Stimulated activated naive CD8-positive, alpha-beta T cell treated with anti-CD3 and anti-CD28 coated beads, Interleukin-15, Interleukin-2, amounts not matched to agents 100 ng/mL and 50 ng/mL, for 24 hours (primary cell): Measurements from ENCODE around the gene TRIM49D1.
"Not testable (repeated sequence)": the region's sequence is repeated elsewhere in the genome, so short reads cannot be mapped to it uniquely, and the experiment has no call there.

ENCODE experiments used
- H3K27ac Mint-ChIP-seq: one replicate; pipeline ENCODE4 v1.8.0; 2021; ENCODE audit warnings: mild to moderate bottlenecking, mixed read lengths
- H3K27me3 Mint-ChIP-seq: one replicate; pipeline ENCODE4 v1.8.0; 2021; ENCODE audit warnings: mixed read lengths
- H3K36me3 Mint-ChIP-seq: one replicate; pipeline ENCODE4 v1.8.0; 2021; ENCODE audit warnings: low read depth, mixed read lengths
- H3K4me1 Mint-ChIP-seq: one replicate; pipeline ENCODE4 v1.8.0; 2021; ENCODE audit warnings: low read depth, mixed read lengths
- H3K4me3 Mint-ChIP-seq: one replicate; pipeline ENCODE4 v1.8.0; 2021; ENCODE audit warnings: mild to moderate bottlenecking, mixed read lengths
- H3K9me3 Mint-ChIP-seq: one replicate; pipeline ENCODE4 v1.8.0; 2021; ENCODE audit warnings: mixed read lengths

The TRIM49D1 gene, protein sequence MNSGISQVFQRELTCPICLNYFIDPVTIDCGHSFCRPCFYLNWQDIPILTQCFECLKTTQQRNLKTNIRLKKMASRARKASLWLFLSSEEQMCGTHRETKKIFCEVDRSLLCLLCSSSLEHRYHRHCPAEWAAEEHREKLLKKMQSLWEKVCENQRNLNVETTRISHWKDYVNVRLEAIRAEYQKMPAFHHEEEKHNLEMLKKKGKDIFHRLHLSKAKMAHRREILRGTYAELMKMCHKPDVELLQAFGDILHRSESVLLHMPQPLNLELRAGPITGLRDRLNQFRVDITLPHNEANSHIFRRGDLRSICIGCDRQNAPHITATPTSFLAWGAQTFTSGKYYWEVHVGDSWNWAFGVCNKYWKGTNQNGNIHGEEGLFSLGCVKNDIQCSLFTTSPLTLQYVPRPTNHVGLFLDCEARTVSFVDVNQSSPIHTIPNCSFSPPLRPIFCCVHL

DNA sequence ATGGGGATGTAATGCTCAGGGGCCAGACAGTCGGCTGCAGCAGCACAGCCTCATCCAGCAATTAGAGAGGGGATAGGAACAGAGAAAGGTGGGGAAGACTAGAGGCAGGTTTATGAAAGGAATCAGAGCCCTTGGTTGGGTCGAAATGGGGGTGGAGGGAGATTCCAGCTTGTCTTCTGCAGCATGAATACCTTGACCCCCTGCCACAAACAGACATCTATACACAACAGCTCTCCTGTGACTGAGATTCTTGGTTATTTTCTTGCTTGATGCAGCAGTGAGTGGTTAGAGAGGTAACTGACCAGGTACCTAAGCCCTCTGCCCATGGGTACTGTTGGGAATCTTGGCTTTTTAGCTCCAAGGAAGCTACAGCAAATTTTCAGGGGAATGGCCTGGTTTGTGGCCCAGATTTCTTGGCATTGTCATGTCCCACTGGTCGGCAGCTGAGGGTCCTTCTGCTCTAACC lies at the start of gene TRIM49D1:
TSS of gene TRIM49D1 (minus strand) at position 51 of the 466 bp plus-strand sequence. CDS start 4,535 bp downstream, outside the sequence.
- no peaks in the 10 kb centered on the region for H3K36me3 Mint-ChIP-seq
- H3K4me1 Mint-ChIP-seq = no peaks in the 10 kb centered on the region
- H3K27me3 Mint-ChIP-seq = no peaks in the 10 kb centered on the region
- no peaks in the 10 kb centered on the region for H3K9me3 Mint-ChIP-seq
- H3K4me3 Mint-ChIP-seq = no peak within 1 kb of the TSS
- no peak within 1 kb of the TSS for H3K27ac Mint-ChIP-seq

DNA sequence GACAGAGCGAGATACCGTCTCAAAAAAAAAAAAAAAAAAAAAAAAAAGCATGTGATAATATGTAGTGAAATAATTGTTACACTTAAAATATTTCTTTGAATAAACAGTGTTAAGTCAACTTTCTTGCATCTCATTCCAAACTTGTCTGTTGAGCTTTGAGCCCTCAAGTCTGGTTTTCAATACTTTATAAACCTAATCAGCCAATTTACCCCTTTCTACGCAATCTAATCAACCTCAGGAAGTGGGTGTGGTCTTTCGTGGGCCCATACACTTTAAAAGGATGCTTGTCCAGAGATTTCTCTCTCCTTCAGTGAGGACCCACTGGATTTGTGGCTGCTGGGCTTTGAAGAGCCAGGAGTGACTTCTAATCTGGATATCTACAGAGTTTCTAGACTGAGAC lies 43.7 kb upstream of the TRIM49D1 start, which contains the start of gene TRIM64:
TSS of gene TRIM64 (plus strand) at position 301 of the 400 bp plus-strand sequence. CDS start 2,467 bp downstream, outside the sequence.
- H3K4me3 Mint-ChIP-seq, H3K27me3 Mint-ChIP-seq, H3K4me1 Mint-ChIP-seq, H3K27ac Mint-ChIP-seq, H3K36me3 Mint-ChIP-seq, H3K9me3 Mint-ChIP-seq: not testable (repeated sequence)

DNA sequence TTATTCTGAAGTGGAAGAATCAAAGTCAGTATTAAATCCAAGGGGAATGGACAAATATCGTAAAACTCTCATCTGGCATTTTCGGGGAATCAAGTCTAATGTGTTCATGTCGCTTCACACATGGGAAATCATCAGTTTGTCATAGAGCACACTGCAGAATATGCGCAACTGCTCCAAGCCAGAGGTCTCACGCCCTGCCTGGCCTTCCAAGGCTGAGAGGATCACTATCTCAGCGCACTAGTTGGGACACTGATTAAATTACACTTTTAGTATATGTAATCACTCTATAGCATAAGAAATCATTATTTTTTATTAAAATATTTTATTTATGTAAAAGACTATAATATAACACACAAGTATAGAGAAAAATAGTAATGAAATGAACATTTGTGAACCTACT lies 38.8 kb upstream of the TRIM49D1 start:
- H3K27me3 Mint-ChIP-seq, H3K27ac Mint-ChIP-seq, H3K4me3 Mint-ChIP-seq, H3K9me3 Mint-ChIP-seq, H3K4me1 Mint-ChIP-seq, H3K36me3 Mint-ChIP-seq: not testable (repeated sequence)

DNA sequence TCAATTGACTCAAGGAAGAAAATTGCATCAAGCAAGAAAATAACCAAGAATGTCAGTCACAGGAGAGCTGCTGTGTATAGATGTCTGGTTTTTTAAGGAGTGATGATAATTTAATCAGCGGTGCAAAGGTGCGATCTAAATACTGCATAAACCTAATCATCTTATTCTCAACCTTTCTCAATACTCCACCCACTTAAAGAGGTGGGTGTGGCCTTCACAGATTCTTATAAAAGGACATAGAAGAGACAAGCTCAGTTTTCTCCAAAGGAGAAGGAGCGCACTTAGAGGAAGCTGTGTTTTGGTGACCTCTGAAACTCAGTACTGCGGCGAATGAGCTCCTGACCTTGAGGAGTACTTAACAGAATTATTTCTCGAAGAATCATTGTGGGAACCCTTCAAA lies 1.7 kb upstream of the TRIM49D1 start, which contains the start of gene TRIM49D2:
TSS of gene TRIM49D2 (plus strand) at position 301 of the 400 bp plus-strand sequence. CDS start 2,698 bp downstream, outside the sequence.
- not testable (repeated sequence) for H3K36me3 Mint-ChIP-seq, H3K9me3 Mint-ChIP-seq, H3K27me3 Mint-ChIP-seq, H3K27ac Mint-ChIP-seq, H3K4me3 Mint-ChIP-seq, H3K4me1 Mint-ChIP-seq

DNA sequence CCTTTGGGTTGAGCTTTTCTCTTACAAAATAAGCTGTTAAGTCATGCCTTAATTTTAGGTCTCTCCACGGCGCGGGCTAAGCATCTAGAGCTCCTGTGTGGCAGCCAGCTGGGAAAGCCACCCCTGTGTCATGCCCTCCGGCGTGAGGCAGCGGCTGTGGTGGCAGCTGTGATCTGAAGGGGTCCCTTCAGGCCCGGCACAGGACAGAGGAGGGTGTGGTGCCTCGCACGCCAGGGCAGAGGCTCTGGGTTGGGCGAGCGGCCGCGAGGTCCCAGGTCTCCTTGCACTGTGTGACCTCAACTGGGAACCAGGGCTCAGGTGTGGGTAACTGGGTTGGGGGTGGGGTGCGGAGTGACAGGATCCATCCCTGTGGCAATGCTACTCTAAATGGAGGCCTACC lies 21.2 kb downstream of the TRIM49D1 start:
- H3K27ac Mint-ChIP-seq, H3K36me3 Mint-ChIP-seq, H3K4me3 Mint-ChIP-seq, H3K9me3 Mint-ChIP-seq, H3K4me1 Mint-ChIP-seq, H3K27me3 Mint-ChIP-seq: not testable (repeated sequence)

DNA sequence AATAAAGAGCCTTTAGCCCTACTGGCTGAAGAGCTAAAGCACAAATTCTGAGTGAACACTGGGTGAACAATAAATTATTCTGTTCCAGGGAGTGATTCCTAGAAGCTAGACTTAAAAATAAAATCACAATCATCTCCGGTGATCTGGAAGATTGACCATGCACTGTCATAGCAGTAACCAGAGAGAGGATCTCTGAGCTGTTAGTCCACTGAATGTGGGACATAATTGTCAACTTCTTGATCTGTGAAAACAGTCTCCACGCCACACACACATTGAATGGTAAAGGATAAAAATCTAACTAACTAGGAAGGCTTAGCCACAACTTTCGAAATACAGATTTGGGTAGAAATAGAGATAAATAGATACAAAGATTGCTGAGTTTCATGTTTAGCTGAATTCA lies 28.8 kb downstream of the TRIM49D1 start:
- not testable (repeated sequence) for H3K27ac Mint-ChIP-seq, H3K9me3 Mint-ChIP-seq, H3K27me3 Mint-ChIP-seq, H3K36me3 Mint-ChIP-seq, H3K4me3 Mint-ChIP-seq, H3K4me1 Mint-ChIP-seq

DNA sequence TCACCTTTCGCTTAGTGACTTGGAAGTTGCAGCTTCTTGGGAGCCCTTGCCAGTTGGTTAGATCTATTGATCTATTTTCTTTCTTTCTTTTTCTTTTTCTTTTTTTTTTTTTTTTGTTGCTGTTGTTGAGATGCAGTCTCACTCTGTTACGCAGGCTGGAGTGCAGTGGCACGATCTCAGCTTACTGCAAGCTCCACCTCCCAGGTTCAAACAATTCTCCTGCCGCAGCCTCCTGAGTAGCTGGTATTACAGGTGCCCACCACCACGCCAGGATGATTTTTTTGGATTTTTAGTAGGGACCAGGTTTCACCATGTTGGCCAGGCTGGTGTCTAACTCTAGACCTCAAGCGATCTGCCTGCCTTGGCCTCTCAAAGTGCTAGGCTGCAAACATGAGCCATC lies 44.5 kb downstream of the TRIM49D1 start:
- not testable (repeated sequence) for H3K9me3 Mint-ChIP-seq, H3K4me3 Mint-ChIP-seq, H3K27ac Mint-ChIP-seq, H3K36me3 Mint-ChIP-seq, H3K4me1 Mint-ChIP-seq, H3K27me3 Mint-ChIP-seq

DNA sequence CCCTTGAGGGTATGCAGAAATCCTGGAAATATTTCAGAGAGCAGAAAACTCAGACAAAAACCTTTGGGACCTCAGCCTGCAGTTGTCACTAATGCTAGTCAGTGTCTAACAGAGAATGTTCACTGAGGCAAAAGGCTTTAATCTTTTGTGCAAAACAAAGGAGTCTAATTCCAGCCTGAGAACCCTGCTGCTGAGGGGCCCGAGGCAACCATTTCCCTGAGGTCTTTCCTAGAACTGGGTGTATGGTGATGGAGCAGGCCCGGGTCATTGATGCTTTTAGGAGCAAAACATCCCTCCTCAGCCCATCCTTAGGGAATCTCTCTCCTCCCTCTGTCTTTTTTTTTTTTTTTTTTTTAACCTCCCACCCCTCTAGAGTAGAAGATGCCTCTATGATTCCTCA lies 49.5 kb downstream of the TRIM49D1 start:
- H3K9me3 Mint-ChIP-seq = not testable (repeated sequence)

DNA sequence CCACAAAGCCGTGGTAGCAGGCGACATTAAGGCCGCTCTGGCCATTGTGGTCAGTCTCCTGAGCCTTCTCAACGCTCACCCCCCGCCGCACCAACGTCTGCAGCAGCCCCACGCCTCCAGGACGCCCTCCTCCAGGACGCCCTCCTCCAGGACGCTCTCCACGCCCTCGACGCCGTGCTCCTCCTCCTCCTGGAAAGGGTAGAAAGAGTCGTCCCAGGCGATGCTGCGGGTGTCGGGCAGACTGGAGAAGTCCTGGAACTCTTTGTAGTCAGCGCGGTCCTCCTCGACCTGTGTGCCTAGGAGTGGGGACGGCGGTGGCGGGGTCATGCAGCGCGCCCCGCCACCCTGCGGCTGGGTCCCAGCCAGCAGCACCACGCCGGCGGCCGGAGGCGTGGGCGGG lies 56.8 kb downstream of the TRIM49D1 start:
- not testable (repeated sequence) for H3K4me3 Mint-ChIP-seq, H3K27me3 Mint-ChIP-seq, H3K36me3 Mint-ChIP-seq, H3K27ac Mint-ChIP-seq, H3K9me3 Mint-ChIP-seq, H3K4me1 Mint-ChIP-seq

More for the DNA sequence above, 49.5 kb downstream of the TRIM49D1 start:
- not testable (repeated sequence) for H3K4me3 Mint-ChIP-seq, H3K4me1 Mint-ChIP-seq, H3K27me3 Mint-ChIP-seq, H3K27ac Mint-ChIP-seq, H3K36me3 Mint-ChIP-seq

DNA sequence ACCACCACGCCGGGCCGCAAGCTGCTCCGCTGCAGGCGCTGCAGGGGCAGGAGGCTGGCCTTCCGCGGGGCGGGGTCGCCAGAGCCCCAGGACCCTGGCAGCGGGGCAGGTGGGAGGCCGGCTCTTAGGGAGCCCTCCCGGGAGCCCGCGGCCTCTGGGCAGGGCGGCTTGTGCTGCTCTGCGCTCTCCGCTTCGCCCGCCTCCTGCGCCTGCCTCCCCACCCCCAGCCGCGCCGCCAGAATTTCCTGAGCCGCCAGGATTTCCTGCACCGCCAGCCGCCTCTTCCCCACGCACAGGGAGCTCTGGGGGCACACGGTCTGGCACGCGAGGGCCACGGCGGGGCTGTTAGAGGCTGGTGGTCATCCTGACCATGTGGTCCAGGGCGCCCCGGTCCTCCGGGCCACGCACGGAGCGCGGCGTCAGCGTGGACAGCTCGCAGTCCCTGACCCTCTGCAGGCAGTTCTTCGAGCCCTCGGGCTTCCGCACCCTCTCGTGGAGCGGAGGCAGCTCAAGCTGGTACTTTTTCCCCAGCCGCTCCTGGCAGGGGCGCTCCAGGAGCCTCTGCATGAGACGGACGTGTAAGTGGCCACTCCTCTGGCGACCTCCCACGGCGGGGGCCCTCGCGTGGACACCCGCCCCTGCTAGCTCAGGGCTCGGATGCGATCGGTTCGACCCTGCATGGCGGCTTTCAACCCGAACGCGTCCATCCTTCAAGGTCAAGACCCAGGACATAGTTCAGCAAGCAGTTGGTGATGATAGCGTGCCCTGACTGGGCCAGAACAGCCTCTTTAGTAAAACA lies 57.9 kb downstream of the TRIM49D1 start:
- not testable (repeated sequence) for H3K4me3 Mint-ChIP-seq, H3K27me3 Mint-ChIP-seq, H3K4me1 Mint-ChIP-seq, H3K27ac Mint-ChIP-seq, H3K9me3 Mint-ChIP-seq, H3K36me3 Mint-ChIP-seq
